ENCODE measurements around the gene KCNIP1.

DNA sequence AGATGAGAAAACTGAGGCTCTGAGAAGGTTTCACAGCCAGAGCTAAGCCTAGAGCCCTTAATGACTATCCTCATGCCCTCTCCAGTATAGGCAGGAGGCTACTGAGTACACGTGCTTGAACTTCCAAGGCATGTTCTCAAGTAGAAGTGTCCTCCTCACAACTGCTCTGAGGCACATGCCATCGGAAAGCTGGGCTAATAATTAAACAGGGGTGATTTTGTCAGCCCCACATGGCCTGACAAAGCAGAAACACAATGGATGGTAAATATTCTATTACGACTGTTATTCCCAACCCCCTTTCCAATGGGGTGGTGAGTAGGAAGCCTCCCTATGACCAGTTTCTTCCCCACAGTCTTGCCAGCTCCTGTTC lies 34.3 kb downstream of the KCNIP1 start:
- TF ChIP-seq, protein P1, sequence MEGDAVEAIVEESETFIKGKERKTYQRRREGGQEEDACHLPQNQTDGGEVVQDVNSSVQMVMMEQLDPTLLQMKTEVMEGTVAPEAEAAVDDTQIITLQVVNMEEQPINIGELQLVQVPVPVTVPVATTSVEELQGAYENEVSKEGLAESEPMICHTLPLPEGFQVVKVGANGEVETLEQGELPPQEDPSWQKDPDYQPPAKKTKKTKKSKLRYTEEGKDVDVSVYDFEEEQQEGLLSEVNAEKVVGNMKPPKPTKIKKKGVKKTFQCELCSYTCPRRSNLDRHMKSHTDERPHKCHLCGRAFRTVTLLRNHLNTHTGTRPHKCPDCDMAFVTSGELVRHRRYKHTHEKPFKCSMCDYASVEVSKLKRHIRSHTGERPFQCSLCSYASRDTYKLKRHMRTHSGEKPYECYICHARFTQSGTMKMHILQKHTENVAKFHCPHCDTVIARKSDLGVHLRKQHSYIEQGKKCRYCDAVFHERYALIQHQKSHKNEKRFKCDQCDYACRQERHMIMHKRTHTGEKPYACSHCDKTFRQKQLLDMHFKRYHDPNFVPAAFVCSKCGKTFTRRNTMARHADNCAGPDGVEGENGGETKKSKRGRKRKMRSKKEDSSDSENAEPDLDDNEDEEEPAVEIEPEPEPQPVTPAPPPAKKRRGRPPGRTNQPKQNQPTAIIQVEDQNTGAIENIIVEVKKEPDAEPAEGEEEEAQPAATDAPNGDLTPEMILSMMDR (IDR thresholded peaks at IDR 0.05), result no peak
- TF ChIP-seq POLR2A (IDR thresholded peaks at IDR 0.05), result no peak

All from transverse colon (tissue), 3 donors.